K562 (cell line): ENCODE data around the gene ZER1. TPM values are rescaled to one million over a fixed set of nuclear protein-coding genes. Genes with fewer than 3 reads are reported as not detected.
A peak's percentile ranks its signal among the peaks of the same experiment; 100 is the strongest.

ENCODE experiments used
- ARID4B ChIP-seq: sonication (generic); formaldehyde crosslinking; IDR thresholded peaks from 2 replicates; pipeline ENCODE4 v1.8.0; 2022; ENCODE audit warnings: mild to moderate bottlenecking, missing genetic modification reagents
- CEBPG ChIP-seq, 3 experiments: fragments of 200-800 bp in 1 of 3; sonication (Bioruptor generic) in 1 of 3; sonication (generic) in 1 of 3; formaldehyde crosslinking in 1 of 3; IDR thresholded peaks in 2 of 3; conservative IDR thresholded peaks in 1 of 3; 2 replicates each; pipeline versions ENCODE4 v1.6.1 to v1.8.0; 2016 to 2022; ENCODE audit warnings: missing compliant biosample characterization in 2 of 3, missing genetic modification characterization in 2 of 3, mild to moderate bottlenecking in 1 of 3, missing genetic modification reagents in 1 of 3
- CSDE1 ChIP-seq, 2 experiments: fragments of 450-650 bp; IDR thresholded peaks; 2 replicates each; pipeline ENCODE4 v1.6.1; 2016; ENCODE audit warnings: mild to moderate bottlenecking in 1 of 2
- GABPB1 ChIP-seq: sonication (generic); formaldehyde crosslinking; IDR thresholded peaks from 2 replicates; pipeline ENCODE4 v1.8.0; 2022; ENCODE audit warnings: mild to moderate bottlenecking, missing genetic modification reagents
- HNRNPL ChIP-seq: fragments of 200-400 bp; formaldehyde crosslinking; IDR thresholded peaks from 2 replicates; pipeline ENCODE4 v1.6.1; 2017; ENCODE audit warnings: low read depth, mild to moderate bottlenecking, low read length
- KLF1 ChIP-seq: fragments of 450-650 bp; IDR thresholded peaks from 2 replicates; pipeline ENCODE4 v1.6.1; 2016; ENCODE audit warnings: missing genetic modification characterization, missing compliant biosample characterization
- MAZ ChIP-seq, 2 experiments: fragments of 450-650 bp in 1 of 2; sonication (generic) in 1 of 2; formaldehyde crosslinking; IDR thresholded peaks in 1 of 2; conservative IDR thresholded peaks in 1 of 2; 2 replicates each; pipeline versions ENCODE4 v1.4.0 to v1.5.0; 2020; ENCODE audit warnings: mild to moderate bottlenecking in 1 of 2, missing genetic modification reagents in 1 of 2
- MTA1 ChIP-seq: fragments of 450-650 bp; IDR thresholded peaks from 2 replicates; pipeline ENCODE4 v1.6.1; 2017; ENCODE audit warnings: borderline replicate concordance
- NFRKB ChIP-seq: fragments of 450-650 bp; IDR thresholded peaks from 2 replicates; pipeline ENCODE4 v1.6.1; 2016; ENCODE audit warnings: low read depth
- UBTF ChIP-seq, 2 experiments: IDR thresholded peaks; 2 replicates each; pipeline ENCODE4 v1.6.1; 2012; ENCODE audit warnings: improper control_type of control experiment in 2 of 2, low read depth in 2 of 2, low read length in 2 of 2, borderline replicate concordance in 1 of 2
- ZBTB33 ChIP-seq: sonication (generic); formaldehyde crosslinking; IDR thresholded peaks from 2 replicates; pipeline ENCODE4 v1.8.1; 2023; ENCODE audit warnings: mild to moderate bottlenecking, missing genetic modification reagents
- ZHX1 ChIP-seq: fragments of 150-350 bp; conservative IDR thresholded peaks from 2 replicates; pipeline ENCODE4 v1.6.1; 2014; ENCODE audit warnings: low read length
- polyA plus RNA-seq, 8 experiments: library from polyadenylated mRNA; depleted of rRNA in 4 of 8; stranded (reverse) in 5 of 8; unstranded in 3 of 8; fragments of >200 nt; fragmentation: Nextera tagmentation in 2 of 8; fragmentation: Illumina TruSeq in 1 of 8; extraction: Ambion mirVana in 2 of 8; extraction: Trizol in 1 of 8; gene quantifications; 2 replicates each; pipeline versions ENCODE4 v1.2.1 to v1.2.3, GENCODE V29; 2011 to 2014; ENCODE audit warnings: inconsistent platforms in 1 of 8, missing spikeins in 1 of 8
- total RNA-seq, 7 experiments: library from RNA; depleted of rRNA in 6 of 7; stranded (reverse); fragments of >200 nt in 6 of 7; fragmentation: Illumina TruSeq in 2 of 7; extraction: Trizol in 2 of 7; gene quantifications; 2 replicates each; pipeline versions ENCODE4 v1.2.1 to v1.2.3, GENCODE V29; 2011 to 2021; ENCODE audit warnings: low replicate concordance in 1 of 7

ZER1 gene
- total and polyA plus RNA-seq, 9 of the 15 experiments (the other 6 are each of a cell fraction or from before 2014, with no cell fraction given), result 0.07 to 10.7 (median 6.2) TPM

- TF ChIP-seq ZHX1, result no peak
- 0 out of 4 replicates have a peak, but pooled peaks of 1 of the 2 experiments have one; percentile 33 for TF ChIP-seq UBTF (IDR thresholded peaks at IDR 0.05; ENCODE audit: borderline replicate concordance in 1 of 2, low read depth in 2 of 2, low read length in 2 of 2)
- 0 out of 4 replicates have a peak, but pooled peaks of 1 of the 2 experiments have one; percentile 32 for TF ChIP-seq MAZ (CRISPR knock-in tag; conservative IDR thresholded peaks at IDR 0.05 in 1 of 2, IDR thresholded peaks at IDR 0.05 in 1 of 2)
- peak; percentile 81 for TF ChIP-seq HNRNPL
- peak; percentile 68; the same call in 1 of the 2 replicates for TF ChIP-seq ARID4B (CRISPR knock-in tag)
- TF ChIP-seq ZBTB33 (CRISPR knock-in tag), result 0 out of 2 replicates have a peak, but pooled peaks have one; percentile 33
- no peak for TF ChIP-seq MTA1
- no peak for TF ChIP-seq NFRKB
- TF ChIP-seq GABPB1 (CRISPR knock-in tag), result peak; percentile 53; the same call in 1 of the 2 replicates
- no peak for TF ChIP-seq CSDE1 (IDR thresholded peaks at IDR 0.05)
- peak; percentile 48; the same call in 1 of the 2 replicates for TF ChIP-seq CEBPG (CRISPR knock-in tag; IDR thresholded peaks at IDR 0.05)
- TF ChIP-seq CEBPG (tag; conservative IDR thresholded peaks at IDR 0.05 in 1 of 2, IDR thresholded peaks at IDR 0.05 in 1 of 2), result no peak
- TF ChIP-seq KLF1 (tag), result no peak
Observed at GRCh38 chr9:128818839-128819715, 47.4 kb upstream of the ZER1 start (continued).
